ENCODE results near the gene SYT12.
A peak's percentile ranks its signal among the peaks of the same experiment; 100 is the strongest.

The SYT12 gene

GRCh38 chr11:67041602-67042001 is 18.7 kb downstream of the SYT12 start:
- DNase-seq (ENCODE audit: low read depth) = no peak
- no peak for TF ChIP-seq CTCF (IDR thresholded peaks at IDR 0.05; ENCODE audit: low read length, missing control alignments)
- H3K4me3 ChIP-seq (replicated peaks; ENCODE audit: low read depth, low read length) = no peak overlapping the region

DNA sequence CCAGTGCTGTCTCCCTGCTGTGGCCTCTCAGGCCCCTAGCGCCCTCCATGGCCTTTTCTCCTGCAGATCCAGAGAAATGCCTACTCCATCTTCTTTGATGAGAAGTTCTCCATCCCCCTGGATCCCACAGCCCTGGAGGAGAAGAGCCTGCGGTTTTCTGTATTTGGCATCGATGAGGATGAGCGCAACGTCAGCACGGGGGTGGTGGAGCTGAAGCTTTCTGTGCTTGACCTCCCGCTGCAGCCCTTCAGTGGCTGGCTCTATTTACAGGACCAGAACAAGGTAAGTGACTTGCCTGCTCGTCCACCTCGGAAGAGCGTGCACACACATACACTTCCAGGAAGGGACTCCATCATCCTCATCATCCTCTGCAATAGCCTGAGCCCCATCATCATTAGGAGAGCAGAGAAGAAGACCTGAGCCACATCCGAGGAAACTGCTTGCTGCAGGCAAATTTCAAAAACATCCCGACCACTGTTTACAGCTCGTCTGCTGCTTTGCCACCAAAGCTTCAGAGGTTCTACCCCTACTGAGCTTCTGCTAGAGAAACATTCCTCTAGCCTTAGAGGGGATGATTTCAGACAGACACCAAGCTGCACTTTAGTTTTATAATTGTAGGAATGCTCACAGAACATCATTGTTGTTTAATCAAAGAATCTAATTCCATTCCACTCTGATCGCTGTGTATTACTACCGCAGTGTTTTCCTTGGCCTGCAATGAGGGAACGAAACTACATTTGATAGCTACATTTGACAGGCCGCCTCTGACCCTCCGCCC is 20.8 kb downstream of the SYT12 start:
- DNase-seq (ENCODE audit: low read depth) = no peak
- H3K4me3 ChIP-seq (replicated peaks; ENCODE audit: low read depth, low read length) = no peak overlapping the region
- no peak for TF ChIP-seq CTCF (IDR thresholded peaks at IDR 0.05; ENCODE audit: low read length, missing control alignments)

- no peak overlapping the region for H3K4me3 ChIP-seq (replicated peaks; ENCODE audit: low read depth, low read length)
- no peak for TF ChIP-seq CTCF (IDR thresholded peaks at IDR 0.05; ENCODE audit: low read length, missing control alignments)
- DNase-seq (ENCODE audit: low read depth) = no peak
These were observed 21.6 kb downstream of the SYT12 start for GRCh38 chr11:67044496-67044895.

DNA sequence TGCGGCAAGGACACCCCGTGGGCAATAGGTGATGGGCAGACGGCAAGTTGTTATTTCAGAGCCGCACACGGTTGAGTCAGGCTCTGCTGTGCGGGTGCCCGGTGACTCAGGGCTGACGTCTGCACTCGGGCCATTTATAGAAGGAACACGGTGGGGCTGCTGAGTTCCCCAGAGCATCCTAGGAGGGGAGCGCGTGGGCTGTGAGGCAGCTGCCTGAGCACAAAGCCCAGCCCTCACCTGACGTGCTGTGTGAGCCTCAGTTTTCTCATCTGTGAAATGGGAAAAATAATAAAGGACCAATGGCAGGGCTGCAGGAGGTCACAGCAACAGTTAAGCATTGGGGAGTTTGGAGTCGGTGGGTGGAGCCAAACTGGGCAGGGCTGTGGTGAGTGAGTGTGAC is 22.4 kb downstream of the SYT12 start:
- no peak overlapping the region for H3K4me3 ChIP-seq (replicated peaks; ENCODE audit: low read depth, low read length)
- DNase-seq (ENCODE audit: low read depth) = peak; percentile 80
- TF ChIP-seq CTCF (IDR thresholded peaks at IDR 0.05; ENCODE audit: low read length, missing control alignments) = no peak

DNA sequence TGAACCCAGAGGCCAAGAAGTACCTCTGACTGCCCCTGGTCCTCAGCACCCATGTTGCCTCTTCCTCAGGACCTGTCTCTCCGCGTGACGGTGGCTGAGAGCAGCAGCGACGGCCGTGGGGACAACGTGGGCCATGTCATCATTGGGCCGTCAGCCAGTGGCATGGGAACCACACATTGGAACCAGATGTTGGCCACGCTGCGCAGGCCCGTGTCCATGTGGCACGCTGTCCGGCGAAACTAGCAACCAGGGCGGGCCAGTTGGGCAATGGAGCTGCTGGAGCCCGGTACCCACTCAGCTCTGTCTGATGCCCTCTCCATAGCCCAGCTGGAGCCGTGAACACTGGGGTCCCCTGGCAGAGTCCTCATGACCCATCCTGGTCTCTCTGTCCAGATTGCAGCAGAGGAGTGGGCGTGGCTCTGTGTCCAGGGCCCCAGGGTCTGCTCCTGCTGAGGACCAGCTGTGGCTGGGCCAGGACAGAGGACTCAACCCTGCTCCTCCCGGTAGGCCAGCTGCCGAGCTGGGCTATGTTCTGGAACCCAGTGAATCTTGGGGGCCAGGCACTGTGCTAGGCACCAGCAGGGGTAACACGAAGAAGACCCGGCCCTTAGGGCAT is 25.7 kb downstream of the SYT12 start:
- TF ChIP-seq CTCF (IDR thresholded peaks at IDR 0.05; ENCODE audit: low read length, missing control alignments) = no peak
- no peak overlapping the region for H3K4me3 ChIP-seq (replicated peaks; ENCODE audit: low read depth, low read length)
- no peak for DNase-seq (ENCODE audit: low read depth)

- DNase-seq (ENCODE audit: low read depth) = no peak
- H3K4me3 ChIP-seq (replicated peaks; ENCODE audit: low read depth, low read length) = no peak overlapping the region
- no peak for TF ChIP-seq CTCF (IDR thresholded peaks at IDR 0.05; ENCODE audit: low read length, missing control alignments)
These were observed 27.2 kb downstream of the SYT12 start for GRCh38 chr11:67050139-67050538.

Measured in fibroblast of pulmonary artery (primary cell).